B cell (primary cell): Measurements from ENCODE around the gene PINLYP. TPM values are rescaled to one million over a fixed set of nuclear protein-coding genes. Genes with fewer than 3 reads are reported as not detected.

Source experiments
- ATAC-seq: fragments of 200-7000 bp; cut with Tn5 transposase; one replicate; pipeline ENCODE4 v1.10.0; 2021; ENCODE audit warnings: low read depth, mild to moderate bottlenecking, moderate number of reproducible peaks, moderate library complexity
- CTCF ChIA-PET: fragments of 350-600 bp; sonication (Branson Sonifier 250); formaldehyde crosslinking; loops from one replicate; lab custom pipeline; 2021; ENCODE audit warnings: antibody characterized with exemption, inconsistent platforms; lab: Charles Lee
- POLR2A ChIA-PET: fragments of 350-600 bp; sonication (Branson Sonifier 250); formaldehyde crosslinking; loops from one replicate; lab custom pipeline; 2021; ENCODE audit warnings: antibody characterized with exemption; lab: Charles Lee
- DNase-seq: peaks from one replicate; pipeline ENCODE4 v3.0.0; 2013
- H2AFZ ChIP-seq: 2 replicates; pipeline ENCODE4 v1.6.1; 2012; ENCODE audit warnings: mild to moderate bottlenecking, low read depth, low read length; ENCODE audit not compliant: insufficient read depth, poor library complexity, severe bottlenecking
- H3K27ac ChIP-seq, 2 donors: 1 replicate in 1 of 2; 2 replicates in 1 of 2; pipeline ENCODE4 v1.5.1; 2012 to 2013; ENCODE audit warnings: low read length in 2 of 2, mild to moderate bottlenecking in 2 of 2, moderate library complexity in 1 of 2
- H3K27me3 ChIP-seq, 4 experiments: fragments of 200-600 bp in 1 of 4; sonication (generic) in 1 of 4; replicated peaks in 1 of 4; 1 replicate in 2 of 4; 2 replicates in 2 of 4; pipeline versions ENCODE4 v1.6.1 to v1.7.0; 2013 to 2016; ENCODE audit warnings: low read length in 3 of 4, mild to moderate bottlenecking in 2 of 4, mixed read lengths in 1 of 4, moderate library complexity in 1 of 4; ENCODE audit not compliant: insufficient read depth in 4 of 4, control insufficient read depth in 3 of 4; ENCODE audit errors: control extremely low read depth in 1 of 4
- H3K36me3 ChIP-seq, 2 experiments: replicated peaks in 1 of 2; 1 replicate in 1 of 2; 2 replicates in 1 of 2; pipeline versions ENCODE4 v1.6.1 to v1.7.1; 2013; ENCODE audit warnings: low read length in 1 of 2; ENCODE audit not compliant: insufficient read depth in 2 of 2, control insufficient read depth in 1 of 2; ENCODE audit errors: control extremely low read depth in 1 of 2, extremely low read depth in 1 of 2
- H3K4me1 ChIP-seq, 2 donors: fragments of 200-600 bp in 1 of 2; sonication (generic) in 1 of 2; 1 replicate in 1 of 2; 2 replicates in 1 of 2; pipeline versions ENCODE4 v1.5.1 to v1.6.1; 2013 to 2017; ENCODE audit warnings: low read length in 2 of 2; ENCODE audit not compliant: control insufficient read depth in 2 of 2, insufficient read depth in 2 of 2
- H3K4me2 ChIP-seq: replicated peaks from 2 replicates; pipeline ENCODE3; 2012; ENCODE audit warnings: mild to moderate bottlenecking, low read depth, low read length; ENCODE audit not compliant: poor library complexity, severe bottlenecking
- H3K4me3 ChIP-seq, 5 experiments: fragments of 200-600 bp in 1 of 5; sonication (generic) in 1 of 5; 1 replicate in 3 of 5; 2 replicates in 2 of 5; pipeline versions ENCODE4 v1.5.1 to v1.7.0; 2011 to 2016; ENCODE audit warnings: low read length in 4 of 5, mild to moderate bottlenecking in 4 of 5, low read depth in 2 of 5, control low read depth in 1 of 5, moderate library complexity in 1 of 5; ENCODE audit not compliant: insufficient read depth in 1 of 5; ENCODE audit errors: control extremely low read depth in 1 of 5, extremely low read depth in 1 of 5
- H3K79me2 ChIP-seq: fragments of 200-600 bp; sonication (generic); one replicate; pipeline ENCODE4 v1.6.0; 2016; ENCODE audit warnings: low read length; ENCODE audit not compliant: control insufficient read depth, insufficient read depth
- H3K9ac ChIP-seq: fragments of 200-600 bp; sonication (generic); 2 replicates; pipeline ENCODE4 v1.6.1; 2017; ENCODE audit warnings: mild to moderate bottlenecking, low read length, moderate library complexity
- H3K9me3 ChIP-seq, 3 donors: one replicate each; pipeline versions ENCODE4 v1.6.1 to v1.7.1; 2013; ENCODE audit warnings: low read length in 2 of 3; ENCODE audit not compliant: control insufficient read depth in 2 of 3, insufficient read depth in 1 of 3; ENCODE audit errors: control extremely low read depth in 1 of 3
- H4K20me1 ChIP-seq: 2 replicates; pipeline ENCODE4 v1.6.0; 2012; ENCODE audit warnings: mild to moderate bottlenecking, low read length; ENCODE audit not compliant: insufficient read depth, control insufficient read depth, poor library complexity, severe bottlenecking
- H3K27ac Mint-ChIP-seq: one replicate; pipeline ENCODE4 v1.8.0; 2021; ENCODE audit warnings: mixed read lengths
- H3K27me3 Mint-ChIP-seq: one replicate; pipeline ENCODE4 v1.8.0; 2021; ENCODE audit warnings: mixed read lengths
- H3K4me1 Mint-ChIP-seq: one replicate; pipeline ENCODE4 v1.8.0; 2021; ENCODE audit warnings: mixed read lengths
- H3K4me3 Mint-ChIP-seq: one replicate; pipeline ENCODE4 v1.8.0; 2021; ENCODE audit warnings: mixed read lengths
- H3K9me3 Mint-ChIP-seq: one replicate; pipeline ENCODE4 v1.8.0; 2022; ENCODE audit warnings: mixed read lengths; ENCODE audit not compliant: insufficient read depth
- CTCF ChIP-seq: fragments of 200-600 bp; IDR thresholded peaks from one replicate; pipeline ENCODE4 v1.8.0; 2022; ENCODE audit warnings: antibody characterized with exemption, mild to moderate bottlenecking
- EZH2 ChIP-seq: IDR thresholded peaks from 2 replicates; pipeline ENCODE4 v1.6.1; 2012; ENCODE audit warnings: borderline replicate concordance, low read depth, mild to moderate bottlenecking, moderate library complexity, low read length; ENCODE audit not compliant: insufficient read depth, poor library complexity, severe bottlenecking
- WGBS: methylation state at CpG from one replicate; pipeline ENCODE4 v1.1.5; 2013; ENCODE audit warnings: missing lambda C conversion rate; ENCODE audit not compliant: insufficient coverage; 5-methylcytosine and 5-hydroxymethylcytosine counted together
- intact Hi-C: fragments of 100-400 bp; cut with micrococcal nuclease; formaldehyde crosslinking; loops from one replicate; pipeline ENCODE4 v1.10.0; 2022
- polyA plus RNA-seq: library from polyadenylated mRNA; depleted of rRNA; stranded (reverse); fragments of >200 nt; gene quantifications from 2 replicates; pipeline ENCODE4 v1.2.3, GENCODE V29; 2012
- total RNA-seq, 2 donors: library from RNA; stranded (reverse); fragments of 120-200 nt in 1 of 2; gene quantifications; 1 replicate in 1 of 2; 2 replicates in 1 of 2; pipeline versions ENCODE4 v1.2.3 to v1.2.4, GENCODE V29; 2013 to 2022

PINLYP gene
- total and polyA plus RNA-seq, 2 donors (not counting 1 experiment from before 2014, with no cell fraction given): 2.0 to 2.9 TPM

- peak within 1 kb of the TSS; percentile 86 for H3K9ac ChIP-seq
- H3K4me3 Mint-ChIP-seq: peak within 1 kb of the TSS; percentile 98
- peak within 1 kb of the TSS; percentile 54 to 86 (median 80) for H3K4me3 ChIP-seq
- H2AFZ ChIP-seq: peak within 1 kb of the TSS; percentile 94
- peaks cover 22% of the 10 kb centered on the region for H3K79me2 ChIP-seq
- no peaks in the 10 kb centered on the region for H3K27me3 ChIP-seq
- POLR2A ChIA-PET: interaction anchor here (1.3 kb wide), 1 partner anchor 87 kb away, joined by 3 read pairs; the partner anchor contains the start of gene ZNF575
- H3K9me3 Mint-ChIP-seq: no peaks in the 10 kb centered on the region
- H3K27ac Mint-ChIP-seq: peak within 1 kb of the TSS; percentile 99
- no peaks in the 10 kb centered on the region for H3K36me3 ChIP-seq
- peaks cover 27% of the 10 kb centered on the region for H3K4me1 Mint-ChIP-seq
- no peak for TF ChIP-seq CTCF
- TF ChIP-seq EZH2: no peak
- intact Hi-C loops: loop anchor here (1.0 to 2.0 kb wide), 8 partner anchors 19 to 155 kb away; partner anchors contain the start of genes CADM4, IRGQ, PINLYP and SMG9
- H3K9me3 ChIP-seq: peaks cover 0 to 12% (median 0%) of the 10 kb centered on the region in 3 donors
- H3K4me2 ChIP-seq: peak within 1 kb of the TSS; percentile 79
- ATAC-seq: peak; percentile 86
- peak within 1 kb of the TSS; percentile 84 to 88 for H3K27ac ChIP-seq
- WGBS: under 1% methylated on average over 81 of the region's 81 CpGs
- CTCF ChIA-PET: no interaction called here
- peaks cover 15% of the 10 kb centered on the region for H4K20me1 ChIP-seq
- DNase-seq: peak; percentile 92
- no peaks in the 10 kb centered on the region for H3K27me3 Mint-ChIP-seq
- peaks cover 14 to 15% of the 10 kb centered on the region in 2 donors for H3K4me1 ChIP-seq
Measured at GRCh38 chr19:43619262-43620060, 43.9 kb downstream of the PINLYP start, which contains the start of gene ZNF428. ZNF428 (minus strand) TSS chr19:43619629; CDS start chr19:43614304, 5,325 bp downstream.
